Measurements from ENCODE around the gene GABBR2. TPM values are rescaled to one million over a fixed set of nuclear protein-coding genes. Genes with fewer than 3 reads are reported as not detected.
A peak's percentile ranks its signal among the peaks of the same experiment; 100 is the strongest.

GABBR2 gene
- polyA plus RNA-seq, 3 donors, result 3.6 to 6.0 (median 3.8) TPM

DNA sequence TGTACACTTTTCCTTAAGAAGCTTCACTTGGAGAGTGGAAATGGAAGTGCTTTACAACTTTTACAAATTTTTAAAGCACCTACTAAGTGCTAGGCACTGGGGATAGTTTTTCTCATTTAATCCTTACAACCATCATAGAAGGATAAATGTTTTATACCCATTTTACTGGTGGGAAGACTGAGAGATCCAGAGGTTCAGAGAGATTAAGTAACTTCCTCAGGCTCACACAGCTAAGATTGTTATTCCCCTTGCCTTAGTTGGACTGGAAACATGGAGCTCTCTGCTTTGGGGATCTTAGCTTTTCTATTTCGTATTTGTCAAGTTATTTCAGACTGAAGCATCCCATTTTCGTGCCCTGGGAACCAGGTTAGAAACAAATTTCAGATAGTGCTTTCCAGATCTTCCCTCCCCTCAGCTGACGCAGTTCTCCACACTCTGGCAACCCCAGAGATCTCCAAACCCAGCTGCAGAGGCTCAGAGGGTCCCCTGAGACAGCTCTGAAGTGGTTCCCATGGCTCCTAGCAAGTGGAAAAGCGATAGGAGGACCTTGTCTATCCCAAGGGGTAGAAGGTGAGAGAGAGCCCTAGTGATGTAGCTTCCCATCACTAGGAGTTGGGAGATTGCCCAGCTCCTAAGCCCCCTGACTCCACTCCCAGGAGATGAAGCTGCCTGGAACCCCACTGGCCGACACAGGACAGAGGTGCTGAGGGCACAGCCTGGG lies 16.2 kb upstream of the GABBR2 start:
- no peak for DNase-seq (ENCODE audit: low read depth in 3 of 3, low spot score in 2 of 3)

GRCh38 chr9:98721643-98722042 lies 12.9 kb upstream of the GABBR2 start:
- no peak for DNase-seq (ENCODE audit: low read depth in 3 of 3, low spot score in 2 of 3)

- DNase-seq (ENCODE audit: low read depth in 3 of 3, low spot score in 2 of 3), result no peak
Observed at GRCh38 chr9:98720402-98720801, 11.7 kb upstream of the GABBR2 start.

DNA sequence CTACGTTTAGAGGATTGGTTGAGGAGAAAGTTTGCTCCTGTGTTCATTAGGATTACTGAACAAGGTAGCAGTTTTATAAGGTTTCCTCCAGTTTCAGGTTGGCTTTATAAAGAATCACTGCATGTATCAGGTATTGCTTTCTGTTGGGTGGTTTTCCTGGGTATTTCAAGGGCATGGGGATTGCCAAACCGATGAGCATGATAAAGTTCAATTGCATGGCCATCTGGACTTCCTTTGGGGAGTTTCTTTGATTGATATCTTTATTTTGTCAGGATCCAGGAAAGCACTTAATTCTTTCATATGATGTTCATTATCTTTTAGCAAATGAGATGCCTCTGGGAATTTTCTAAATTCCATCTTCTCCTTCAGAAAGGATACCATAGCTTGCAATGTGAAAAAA lies 10.3 kb upstream of the GABBR2 start:
- no peak for DNase-seq (ENCODE audit: low read depth in 3 of 3, low spot score in 2 of 3)

- no peak for DNase-seq (ENCODE audit: low read depth in 3 of 3, low spot score in 2 of 3)
Observed at GRCh38 chr9:98714833-98715232, 6.1 kb upstream of the GABBR2 start.

- no peak for DNase-seq (ENCODE audit: low read depth in 3 of 3, low spot score in 2 of 3)
Observed at GRCh38 chr9:98712987-98713386, 4.3 kb upstream of the GABBR2 start.

GRCh38 chr9:98709968-98710965 lies 1.5 kb upstream of the GABBR2 start:
- DNase-seq (ENCODE audit: low read depth in 3 of 3, low spot score in 2 of 3), result peak in 2 of 3 donors; percentile 53 to 63

DNA sequence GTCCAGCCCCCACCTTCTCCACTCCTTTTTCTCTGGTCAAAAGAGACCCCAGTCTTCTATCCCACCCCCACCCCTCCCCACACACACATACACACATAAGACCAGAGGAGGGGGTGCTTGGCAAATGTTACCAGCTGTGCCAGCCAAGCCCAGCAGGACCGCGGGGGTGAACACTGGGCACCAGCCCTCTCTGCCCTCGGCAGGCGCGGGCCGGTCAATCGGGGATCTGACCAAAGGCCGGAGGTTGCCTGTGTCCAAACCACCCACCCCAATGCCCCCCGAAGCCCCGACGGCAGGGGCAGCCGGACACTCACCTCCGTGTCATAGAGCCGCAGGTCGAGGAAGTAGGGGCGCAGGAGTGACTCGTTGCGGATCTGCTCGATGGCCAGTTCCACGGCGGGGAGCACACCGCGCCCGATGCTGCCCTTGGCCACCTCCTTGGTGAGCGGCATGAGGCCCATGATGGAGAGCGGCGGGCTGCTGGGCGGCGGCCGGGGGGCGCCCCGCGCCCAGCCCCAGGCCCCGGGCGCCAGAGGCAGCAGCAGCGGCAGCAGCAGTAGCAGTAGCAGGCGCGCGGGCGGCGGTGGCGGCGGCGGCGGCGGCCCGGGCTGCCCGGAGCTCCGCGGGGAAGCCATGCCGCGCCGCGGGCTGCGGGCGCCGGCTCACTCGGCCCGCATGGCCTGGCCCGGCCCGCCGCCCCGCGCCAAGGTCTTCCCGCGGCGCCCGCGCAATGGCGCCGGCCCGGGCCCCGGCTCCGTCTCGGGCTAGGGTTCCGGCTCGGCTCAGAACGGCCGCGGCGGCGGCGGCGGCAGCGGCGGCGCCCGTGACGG lies 417 bp downstream of the GABBR2 start:
- DNase-seq (ENCODE audit: low read depth in 3 of 3, low spot score in 2 of 3), result no peak

DNA sequence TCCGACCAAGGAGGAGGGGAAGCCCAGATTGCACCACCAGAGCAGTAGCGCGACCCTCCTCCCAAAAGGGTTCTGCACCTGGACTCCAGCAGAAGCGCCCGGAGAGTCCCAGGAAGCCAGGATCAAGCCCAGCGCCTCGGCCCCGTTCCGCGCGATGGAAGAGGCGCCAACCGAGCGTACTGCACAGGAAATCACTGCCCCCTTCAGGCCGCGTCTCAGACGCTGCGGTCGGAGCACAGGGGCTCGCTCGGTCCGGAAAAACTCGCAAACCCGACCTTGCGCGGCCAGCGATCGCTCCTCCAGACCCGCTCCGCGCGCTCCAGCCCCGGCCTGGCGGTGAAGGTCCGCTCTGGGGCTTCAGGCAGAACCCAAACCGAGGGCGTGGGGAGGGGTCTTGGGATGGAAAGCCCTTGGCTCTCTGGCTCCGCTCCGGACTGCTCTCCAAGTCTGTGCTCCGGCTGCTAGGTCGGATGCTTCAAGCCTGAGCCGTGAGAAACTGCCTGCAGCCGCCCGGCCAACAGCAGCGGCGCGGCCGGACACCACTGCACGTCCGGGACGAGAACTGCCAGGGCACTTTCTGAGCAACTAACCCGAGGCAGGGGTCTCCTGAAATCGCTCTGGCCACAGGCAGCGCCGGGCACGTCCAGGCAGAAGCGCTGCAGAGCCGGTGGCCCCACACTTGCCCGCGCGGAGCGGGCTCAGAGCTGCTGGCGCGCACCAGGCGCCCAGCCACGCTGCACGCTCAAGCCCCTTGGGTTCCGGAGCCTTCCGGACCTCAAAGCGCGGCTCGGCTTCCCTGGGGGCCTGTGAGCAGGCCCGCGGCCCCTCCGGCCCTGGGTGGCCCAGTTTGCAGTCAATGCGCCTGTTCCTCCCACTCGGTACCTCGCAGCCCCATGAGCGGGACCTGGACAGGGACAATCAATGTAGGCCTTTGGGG lies 1.3 kb downstream of the GABBR2 start:
- DNase-seq (ENCODE audit: low read depth in 3 of 3, low spot score in 2 of 3), result peak; percentile 60 to 76 (median 63)

- DNase-seq (ENCODE audit: low read depth in 3 of 3, low spot score in 2 of 3), result peak in 1 of 3 donors; percentile 35
Observed at GRCh38 chr9:98706651-98707165, 2.0 kb downstream of the GABBR2 start.

DNA sequence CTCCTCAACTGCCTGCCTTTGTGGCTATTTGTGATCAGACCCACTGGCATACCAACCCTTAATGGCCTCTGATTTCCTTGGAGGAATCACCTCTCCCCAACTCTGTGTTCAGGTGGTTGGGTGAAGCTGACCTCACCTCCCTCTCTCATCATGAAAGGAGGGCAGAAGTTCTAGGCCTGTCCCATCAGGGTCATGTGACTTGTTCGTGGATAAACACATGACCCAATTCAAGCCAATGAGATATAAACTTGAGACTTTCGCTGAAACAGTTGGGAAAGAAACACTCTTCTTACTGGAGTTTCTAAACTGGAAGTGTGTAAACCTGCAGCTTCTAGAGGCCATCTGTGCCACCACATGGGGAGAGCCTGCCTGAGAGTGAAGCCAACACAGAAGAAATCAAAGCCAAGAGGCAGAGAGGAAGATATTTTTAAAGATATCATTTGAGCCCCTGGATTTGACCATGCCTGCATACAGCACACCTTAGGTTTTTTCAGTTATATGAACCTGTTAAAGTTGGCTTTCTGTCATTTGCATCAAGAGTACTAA lies 5.8 kb downstream of the GABBR2 start:
- no peak for DNase-seq (ENCODE audit: low read depth in 3 of 3, low spot score in 2 of 3)

GRCh38 chr9:98702340-98702739 lies 6.4 kb downstream of the GABBR2 start:
- DNase-seq (ENCODE audit: low read depth in 3 of 3, low spot score in 2 of 3), result no peak

GRCh38 chr9:98701576-98701975 lies 7.2 kb downstream of the GABBR2 start:
- DNase-seq (ENCODE audit: low read depth in 3 of 3, low spot score in 2 of 3), result no peak

- no peak for DNase-seq (ENCODE audit: low read depth in 3 of 3, low spot score in 2 of 3)
Observed at GRCh38 chr9:98700801-98701200, 7.9 kb downstream of the GABBR2 start.

DNA sequence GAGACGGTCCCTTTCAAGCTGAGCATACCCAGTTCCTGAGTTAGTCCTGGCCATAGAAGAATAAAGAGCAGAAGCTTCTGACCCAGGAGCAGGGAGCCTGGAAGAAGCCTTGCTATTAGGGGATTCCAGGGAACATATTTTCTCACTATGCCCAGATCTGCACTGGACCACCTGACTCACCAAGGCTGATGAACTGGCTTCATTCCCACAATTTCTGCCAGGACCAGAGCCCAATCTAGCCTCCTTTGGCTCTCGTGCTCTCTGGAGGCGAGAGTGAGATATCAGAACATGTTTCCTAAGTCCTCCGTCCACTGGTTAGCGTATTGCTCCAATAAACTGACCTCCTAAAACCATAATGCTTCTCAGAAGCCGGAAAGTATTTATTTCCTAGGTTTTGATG lies 9.9 kb downstream of the GABBR2 start:
- no peak for DNase-seq (ENCODE audit: low read depth in 3 of 3, low spot score in 2 of 3)

DNA sequence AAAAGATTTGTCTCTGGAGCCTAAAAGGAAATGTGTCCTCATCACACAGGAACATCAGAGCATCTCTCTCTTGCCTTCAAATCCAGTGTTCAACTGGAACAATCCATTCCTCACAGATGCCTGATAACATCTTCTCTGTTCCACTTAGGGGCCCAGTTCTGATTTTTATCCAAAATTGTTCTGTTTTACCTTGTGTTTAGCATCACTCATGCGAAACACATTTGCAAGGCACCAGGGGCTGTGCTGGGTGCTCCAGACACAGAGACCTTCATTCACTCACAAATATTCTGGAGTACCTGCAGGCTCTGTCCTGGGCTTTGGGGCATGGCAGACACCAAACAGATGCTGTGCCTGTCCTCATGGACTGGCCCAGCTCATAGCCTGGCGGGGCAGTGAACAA lies 13.8 kb downstream of the GABBR2 start:
- DNase-seq (ENCODE audit: low read depth in 3 of 3, low spot score in 2 of 3), result no peak

DNA sequence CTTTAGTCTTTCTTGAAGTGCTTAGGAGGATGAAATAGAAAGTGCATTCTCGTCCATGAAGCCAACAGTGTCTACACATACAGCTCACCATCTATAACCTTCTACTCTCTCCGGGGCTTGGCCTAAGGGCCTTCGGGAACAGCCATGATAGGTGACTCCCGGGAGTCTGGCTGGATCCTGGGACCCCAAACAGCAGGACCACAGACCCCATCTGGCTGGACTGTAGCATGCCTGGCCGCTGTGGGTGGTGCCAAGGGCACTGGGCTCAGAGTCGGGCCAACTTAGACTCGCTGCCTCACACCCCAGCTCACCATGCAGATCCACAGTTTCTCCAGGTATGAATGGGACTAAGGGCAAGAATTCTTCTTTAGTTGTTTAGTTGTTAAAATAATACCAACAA lies 16.3 kb downstream of the GABBR2 start:
- no peak for DNase-seq (ENCODE audit: low read depth in 3 of 3, low spot score in 2 of 3)

GRCh38 chr9:98691890-98692289 lies 16.8 kb downstream of the GABBR2 start:
- no peak for DNase-seq (ENCODE audit: low read depth in 3 of 3, low spot score in 2 of 3)

GRCh38 chr9:98690686-98691085 lies 18.0 kb downstream of the GABBR2 start:
- no peak for DNase-seq (ENCODE audit: low read depth in 3 of 3, low spot score in 2 of 3)
